NCI-H2029 treated with DMSO at 0.1 percent for 48 hours (cell line): ENCODE results near the gene PTX4.
"Not testable (repeated sequence)": the region's sequence is repeated elsewhere in the genome, so short reads cannot be mapped to it uniquely, and the experiment has no call there.

ENCODE experiments used
- DNase-seq: peaks from one replicate; lab custom pipeline; 2025; lab: John Stamatoyannopoulos, UW

Gene PTX4

DNA sequence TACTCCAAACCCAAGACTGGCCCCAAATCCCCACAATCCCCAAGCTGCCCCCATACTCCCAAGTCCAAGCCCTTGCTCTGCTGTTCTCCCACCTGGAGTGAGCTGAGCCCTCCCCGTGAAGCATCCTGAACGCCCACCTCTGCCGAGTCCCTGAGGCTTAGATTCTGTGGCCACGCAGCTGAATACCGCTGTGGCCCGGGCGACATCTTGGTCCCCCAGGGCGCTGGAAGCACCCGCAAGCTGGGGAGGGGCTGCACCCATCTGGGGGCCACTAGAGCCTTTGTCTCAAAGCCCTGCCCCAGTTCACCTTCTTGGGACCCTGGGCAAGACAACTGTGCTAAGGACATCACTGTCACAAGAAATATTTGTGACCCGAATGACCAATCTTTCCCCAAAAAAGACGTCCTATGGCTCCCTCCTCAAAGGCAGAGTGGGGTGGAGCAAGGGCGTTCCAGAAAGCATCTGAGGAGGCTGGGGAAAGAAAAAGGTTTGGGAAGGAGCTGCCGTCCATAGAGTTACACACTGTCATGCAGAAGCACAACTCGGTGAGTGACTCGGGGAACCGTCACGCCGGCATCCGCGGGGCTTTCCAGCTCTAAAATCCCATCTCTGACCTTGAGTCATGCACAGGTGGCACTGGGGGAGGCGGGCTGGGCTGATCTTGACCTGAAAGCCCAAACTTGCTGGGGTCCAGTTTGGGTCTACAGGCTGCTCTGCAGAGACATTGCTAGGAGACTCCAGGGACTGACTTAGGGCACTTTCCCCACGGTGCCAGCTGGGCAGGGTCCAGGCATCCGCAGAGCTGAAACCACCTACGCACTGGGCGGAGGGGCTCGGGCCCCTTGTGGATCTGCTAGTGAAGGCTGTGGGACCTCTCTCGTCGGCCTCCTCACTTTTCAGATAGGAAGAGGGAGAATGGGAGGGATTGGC lies 6.6 kb downstream of the PTX4 start:
- DNase-seq, result no peak

DNA sequence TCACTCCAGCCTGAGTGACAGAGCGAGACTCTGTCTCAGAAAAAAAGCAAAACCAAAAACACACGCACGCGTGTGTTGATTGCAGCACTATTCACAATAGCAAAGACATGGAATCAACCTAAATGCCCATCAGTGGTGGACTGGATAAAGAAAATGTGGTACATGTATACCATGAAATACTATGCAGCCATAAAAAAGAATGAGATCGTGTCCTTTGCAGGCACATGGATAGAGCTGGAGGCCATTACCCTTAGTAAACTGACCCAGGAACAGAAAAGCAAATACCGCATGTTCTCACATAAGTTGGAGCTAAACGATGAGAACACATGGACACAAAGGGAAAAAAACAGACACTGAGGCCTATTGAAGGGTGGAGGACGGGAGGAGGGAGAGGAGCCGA lies 9.8 kb downstream of the PTX4 start:
- not testable (repeated sequence) for DNase-seq

DNA sequence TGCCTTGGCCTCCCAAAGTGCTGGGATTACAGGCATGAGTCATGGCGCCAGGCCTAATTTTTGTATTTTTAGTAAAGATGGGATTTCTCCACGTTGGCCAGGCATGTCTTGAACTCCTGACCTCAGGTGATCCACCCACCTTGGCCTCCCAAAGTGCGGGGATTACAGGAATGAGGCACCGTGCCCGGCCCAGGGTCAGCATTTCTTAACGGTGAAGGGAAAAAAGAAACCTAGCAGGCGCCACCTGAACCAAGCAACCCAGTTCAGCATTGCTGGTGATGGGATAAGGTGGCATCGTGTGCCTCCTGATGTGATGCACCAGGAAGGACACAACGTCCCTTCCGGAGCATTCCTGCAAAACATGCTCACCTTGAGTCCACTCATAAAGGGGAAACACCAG lies 11.7 kb downstream of the PTX4 start:
- no peak for DNase-seq

DNA sequence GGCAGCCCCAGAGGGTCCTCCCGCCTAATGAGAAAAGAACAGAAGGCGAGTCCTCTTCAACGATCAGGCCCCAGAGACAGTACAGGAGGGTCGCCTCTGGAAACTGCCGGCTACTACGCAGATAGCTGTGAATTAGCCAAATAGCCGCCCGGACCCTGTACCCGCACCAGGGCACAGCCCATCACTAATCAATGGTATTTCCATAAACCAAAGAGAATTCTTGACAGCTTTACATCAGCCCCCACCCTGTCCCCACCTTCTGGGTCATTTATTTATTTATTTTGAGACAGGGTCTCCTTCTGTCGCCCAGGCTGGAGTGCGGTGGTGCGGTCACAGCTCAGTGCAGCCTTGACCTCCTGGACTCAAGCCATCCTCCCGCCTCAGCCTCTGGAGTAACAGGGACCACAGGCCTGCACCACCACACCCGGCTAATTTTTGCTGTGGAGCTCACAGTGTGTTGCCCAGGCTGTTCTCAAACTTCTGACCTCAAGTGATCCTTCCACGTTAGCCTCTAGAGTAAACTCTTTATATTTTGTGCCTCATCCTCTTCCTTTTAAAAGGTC lies 13.1 kb downstream of the PTX4 start:
- no peak for DNase-seq

DNA sequence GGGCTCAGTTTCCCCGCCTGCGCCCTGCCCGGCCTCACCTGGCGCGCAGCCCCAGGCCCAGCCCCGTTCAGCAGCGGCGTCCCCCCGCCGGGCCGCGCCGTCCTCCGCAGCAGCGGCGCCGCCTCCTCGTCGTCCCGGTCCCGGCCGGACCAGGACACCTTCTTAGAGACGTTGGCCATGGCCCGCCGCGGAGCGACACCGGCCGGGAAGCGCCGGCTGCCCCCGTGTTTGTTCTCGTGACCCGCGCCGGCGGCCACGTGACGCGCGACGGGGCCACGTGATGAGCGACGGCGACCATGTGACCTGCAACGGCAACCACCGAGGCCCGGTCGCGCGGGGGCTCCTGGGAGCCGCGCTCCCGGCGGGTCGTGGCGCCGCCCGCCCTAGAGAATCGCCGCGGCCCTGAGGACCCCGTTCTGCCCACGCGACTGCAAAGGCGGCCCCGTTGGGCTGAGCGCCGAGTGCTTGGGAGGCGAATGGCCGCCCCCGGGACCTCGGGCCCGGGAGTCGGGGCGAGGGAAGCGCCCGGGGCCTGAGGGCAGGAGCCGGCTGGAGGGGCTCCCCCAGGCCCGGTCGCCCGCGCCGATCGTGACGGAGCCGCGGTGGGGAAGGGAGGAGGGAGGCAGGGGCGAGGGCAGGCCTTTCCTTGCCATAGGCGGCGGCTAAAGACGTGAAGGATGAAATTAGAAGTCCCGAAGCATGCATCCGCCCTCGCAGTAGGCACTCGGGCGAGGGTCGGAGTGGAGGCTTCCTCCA lies 13.8 kb downstream of the PTX4 start, which contains the start of gene CLCN7:
Gene CLCN7, minus strand, starts transcription at position 233 of the 756 bp plus-strand sequence. Its CDS starts 54 bp downstream, at position 179.
- peak; percentile 2 for DNase-seq

DNA sequence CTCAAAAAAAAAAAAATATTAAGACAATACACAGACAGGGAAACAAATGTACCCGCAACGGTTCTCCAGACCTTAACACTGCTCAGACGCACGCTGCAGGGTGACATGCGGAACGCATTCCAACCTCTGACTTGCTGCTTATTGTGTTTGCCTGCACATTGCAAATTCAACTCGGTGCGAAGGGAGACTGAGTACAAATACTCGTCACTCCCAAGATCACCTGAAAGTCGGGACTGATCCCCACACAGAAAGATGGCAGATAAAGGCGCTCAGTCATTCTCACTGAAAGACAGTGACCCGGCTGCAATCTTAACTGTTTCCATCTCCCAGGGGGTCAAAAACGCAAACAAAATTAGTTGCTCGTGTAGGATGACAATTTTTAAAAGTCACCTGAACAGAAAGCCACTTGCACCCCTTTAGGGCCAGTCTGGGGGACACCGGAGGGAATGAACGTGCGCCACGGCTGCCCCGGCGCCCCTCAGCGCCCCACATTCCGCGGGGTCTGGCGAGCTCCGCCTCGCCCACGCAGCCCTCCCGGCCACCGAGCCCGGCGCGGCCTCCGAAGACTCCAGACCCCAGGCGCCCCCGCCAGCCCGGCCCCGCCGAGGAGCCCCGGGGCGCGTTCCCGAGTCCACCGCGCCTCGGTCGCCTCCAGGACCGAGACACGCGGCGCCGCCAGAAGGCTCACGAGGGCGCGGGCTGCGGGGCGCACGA lies 14.5 kb downstream of the PTX4 start:
- DNase-seq, result no peak

DNA sequence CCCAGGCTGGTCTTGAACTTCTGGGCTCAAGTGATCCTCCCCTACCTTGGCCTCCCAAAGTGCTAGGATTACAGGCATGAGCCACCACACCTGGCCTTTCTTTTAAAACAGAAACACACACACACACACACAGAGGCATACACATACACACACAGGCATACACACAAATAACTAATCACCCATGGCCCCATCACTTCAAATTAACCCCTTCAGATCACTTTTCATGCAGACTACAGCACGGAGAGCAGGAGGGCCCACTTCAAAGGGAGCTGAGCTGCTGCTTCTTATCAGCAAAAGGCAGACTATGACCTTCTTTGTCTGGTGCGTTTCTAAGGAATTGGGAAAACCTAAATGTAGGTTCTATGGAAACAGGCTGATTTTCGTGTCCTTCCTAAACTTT lies 15.8 kb downstream of the PTX4 start:
- DNase-seq, result no peak

DNA sequence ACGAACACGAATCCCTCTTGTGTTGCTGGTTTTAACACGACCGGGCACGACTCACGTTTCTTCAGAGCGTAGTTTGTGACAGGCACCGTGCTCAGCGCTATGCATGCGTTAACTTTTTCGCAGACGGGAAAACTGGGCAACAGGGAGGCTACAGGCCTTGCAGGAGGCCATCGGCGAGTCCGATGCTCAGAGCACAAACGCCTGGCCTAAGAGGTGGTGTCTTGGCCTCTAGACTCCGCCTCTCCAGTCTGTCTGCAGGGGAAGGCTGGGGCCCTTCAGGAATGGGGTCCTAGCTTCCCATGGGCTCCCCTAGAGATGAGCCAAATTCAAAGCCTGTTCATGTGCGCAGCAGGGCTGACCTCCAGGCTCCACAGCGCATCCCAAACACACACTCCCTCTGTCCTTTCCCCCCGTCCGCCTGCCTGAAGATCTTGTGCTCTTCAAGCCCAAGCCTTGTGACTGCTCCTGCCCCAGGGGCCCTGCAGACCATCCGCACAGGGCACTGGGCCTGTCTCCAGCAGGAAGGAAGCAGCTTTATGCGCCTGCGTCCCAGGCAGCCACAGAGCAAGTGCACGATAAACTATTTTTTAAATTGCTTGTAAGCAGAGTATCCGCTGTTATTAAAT lies 17.1 kb downstream of the PTX4 start:
- no peak for DNase-seq

DNA sequence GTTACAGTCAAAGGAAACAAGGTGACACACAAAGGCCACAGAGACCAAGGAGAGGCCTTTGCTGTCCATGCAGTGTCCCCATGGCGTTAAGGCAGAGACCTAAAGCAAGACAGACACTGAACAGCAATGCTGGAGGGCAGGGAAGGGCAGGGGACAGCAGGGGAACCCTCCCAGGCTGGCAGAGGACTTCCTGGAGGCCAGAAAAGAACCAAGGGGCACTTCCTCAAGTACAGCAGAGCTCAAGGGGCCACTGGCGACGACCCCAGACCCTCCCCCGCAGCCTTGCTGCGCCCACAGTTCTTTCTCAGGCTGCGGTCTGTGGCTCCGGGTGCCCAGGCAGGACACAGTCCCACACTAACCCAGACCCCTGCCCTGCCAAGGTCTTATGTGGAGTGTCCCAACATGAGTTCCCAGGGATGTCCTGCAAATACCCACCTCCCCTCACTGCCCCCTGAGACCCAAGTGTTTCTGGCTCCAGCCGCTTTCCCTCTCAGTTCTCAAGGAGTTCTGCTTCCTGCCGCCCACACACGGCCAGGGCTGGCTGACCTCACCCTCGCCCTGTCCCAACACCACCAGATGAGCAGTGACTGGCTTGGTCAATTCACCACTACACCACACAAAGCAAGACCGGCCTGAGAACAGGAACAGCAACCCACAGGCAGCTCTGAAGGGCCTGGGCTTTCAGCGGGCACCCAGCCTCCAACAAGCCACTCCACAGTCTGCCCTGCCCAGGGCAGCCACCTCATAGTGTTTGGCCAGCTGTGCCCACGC lies 18.1 kb downstream of the PTX4 start:
- no peak for DNase-seq

DNA sequence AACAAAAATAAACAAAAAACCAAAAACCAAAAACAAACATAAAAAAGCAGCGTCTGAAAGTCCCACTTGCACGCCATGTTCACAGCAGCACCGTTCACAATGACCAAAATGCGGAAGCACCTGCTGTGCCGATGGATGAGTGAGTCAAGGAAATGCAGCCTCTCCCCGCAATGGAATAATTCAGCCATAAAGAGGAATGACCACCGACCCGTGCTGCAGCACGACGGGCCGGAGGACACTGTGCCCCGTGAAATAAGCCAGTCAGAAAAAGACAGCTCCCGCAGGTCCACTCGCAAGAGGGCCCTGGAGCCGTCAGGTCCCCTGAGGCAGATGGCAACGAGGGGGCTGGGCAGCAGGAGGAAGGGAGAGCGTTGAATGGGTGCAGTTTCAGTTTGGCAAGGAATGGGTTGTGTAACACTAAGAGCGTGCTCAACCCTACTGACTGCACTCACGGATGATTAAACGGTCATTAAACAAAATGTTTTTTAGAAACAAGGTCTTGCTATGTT lies 19.0 kb downstream of the PTX4 start:
- DNase-seq, result no peak

DNA sequence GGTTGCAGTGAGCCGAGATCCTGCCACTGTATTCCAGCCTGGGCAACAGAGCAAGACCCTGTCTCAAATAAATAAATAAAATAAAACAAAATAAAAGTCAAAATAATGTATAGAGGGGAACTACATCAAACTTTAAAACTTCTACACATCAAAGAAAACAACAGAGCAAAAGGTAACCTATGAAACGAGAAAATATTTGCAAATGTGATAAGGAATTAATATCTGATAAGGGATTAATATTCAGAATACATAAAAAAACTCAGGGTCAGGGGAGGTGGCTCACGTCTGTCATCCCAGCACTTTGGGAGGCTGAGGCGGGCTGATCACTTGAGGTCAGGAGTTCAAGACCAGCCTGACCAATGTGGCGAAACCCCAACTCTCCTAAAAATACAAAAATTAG lies 19.6 kb downstream of the PTX4 start:
- not testable (repeated sequence) for DNase-seq

DNA sequence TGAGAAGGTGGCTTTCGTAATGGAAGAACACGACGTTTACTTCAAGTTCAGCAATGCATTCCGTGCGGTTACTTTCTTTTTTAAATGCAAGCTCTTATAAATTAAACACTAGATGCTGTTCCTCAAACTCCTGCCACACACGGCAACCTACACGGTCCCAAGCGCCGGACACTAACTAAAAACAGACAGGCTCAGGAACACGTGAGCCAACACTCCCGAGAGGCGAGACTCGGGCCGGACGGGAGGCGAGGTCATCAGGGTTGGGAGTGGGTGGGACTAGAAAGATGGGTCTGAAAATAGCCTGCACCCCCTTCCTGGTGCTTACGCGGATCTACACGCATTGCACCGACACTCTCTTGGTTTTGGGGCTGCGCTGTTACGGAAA lies 20.3 kb downstream of the PTX4 start:
- DNase-seq, result no peak

DNA sequence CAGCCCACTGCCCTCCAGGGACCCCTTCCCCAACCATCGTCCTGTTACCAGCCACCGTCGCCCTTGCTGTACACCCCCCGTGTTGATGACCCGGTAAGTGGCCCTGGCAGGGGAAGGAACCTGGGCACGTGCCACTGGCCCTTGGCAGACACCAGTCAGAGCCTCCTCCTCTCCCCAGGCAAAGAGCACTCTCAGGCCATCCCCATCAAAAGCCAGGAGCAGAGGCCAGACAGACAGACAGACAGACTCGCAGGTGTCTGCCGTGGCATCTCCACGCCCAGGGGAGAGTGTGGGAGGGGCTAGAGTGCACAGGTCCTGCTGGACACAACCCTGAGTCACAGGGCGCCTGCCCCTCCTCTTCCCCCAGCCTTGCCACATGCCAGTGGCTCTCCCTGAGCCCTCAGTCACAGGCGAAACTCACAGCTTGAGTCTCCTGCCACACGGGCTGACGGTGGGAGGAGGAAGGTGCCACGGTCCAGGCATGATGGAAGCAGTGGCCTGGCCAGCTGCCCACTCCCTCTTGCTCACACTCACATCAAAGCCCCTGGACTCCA lies 21.7 kb downstream of the PTX4 start:
- no peak for DNase-seq

DNA sequence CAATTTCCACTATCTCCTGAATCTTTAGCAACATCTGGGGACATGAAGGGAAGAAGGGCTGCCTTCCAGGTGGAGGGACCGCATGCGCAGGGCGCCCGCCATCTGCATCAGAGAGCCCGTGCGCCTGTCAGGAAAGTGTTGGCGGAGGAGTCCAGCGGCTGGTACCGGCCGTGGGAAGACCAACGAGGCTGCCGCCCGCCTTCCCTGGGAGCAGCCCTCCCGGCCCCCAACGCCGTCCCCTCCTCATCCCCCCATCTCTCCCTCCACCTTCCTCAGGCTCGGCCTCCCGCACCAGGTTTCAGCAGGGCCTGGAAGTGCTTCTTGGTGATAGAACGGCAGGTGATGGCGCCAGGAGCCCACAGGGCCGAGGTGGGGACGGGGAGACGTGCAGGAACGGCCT lies 22.7 kb downstream of the PTX4 start:
- no peak for DNase-seq

DNA sequence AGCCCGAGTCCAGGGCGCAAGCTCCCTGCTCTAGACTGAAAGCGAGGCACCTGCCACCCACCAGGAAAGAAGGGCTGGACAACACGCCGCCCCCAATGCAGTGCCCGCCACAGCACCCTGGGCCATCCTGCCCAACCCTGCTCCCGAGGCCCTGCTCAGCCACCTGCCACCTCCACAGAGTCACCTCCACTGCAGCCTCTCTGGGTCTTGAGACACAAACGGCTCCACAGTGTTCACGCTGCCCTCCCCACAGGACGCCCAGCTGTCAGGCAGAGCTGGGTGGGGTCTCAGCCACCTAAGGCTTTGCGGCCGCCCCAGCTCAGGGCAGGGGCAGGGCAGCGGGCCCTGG lies 23.2 kb downstream of the PTX4 start:
- DNase-seq, result no peak

DNA sequence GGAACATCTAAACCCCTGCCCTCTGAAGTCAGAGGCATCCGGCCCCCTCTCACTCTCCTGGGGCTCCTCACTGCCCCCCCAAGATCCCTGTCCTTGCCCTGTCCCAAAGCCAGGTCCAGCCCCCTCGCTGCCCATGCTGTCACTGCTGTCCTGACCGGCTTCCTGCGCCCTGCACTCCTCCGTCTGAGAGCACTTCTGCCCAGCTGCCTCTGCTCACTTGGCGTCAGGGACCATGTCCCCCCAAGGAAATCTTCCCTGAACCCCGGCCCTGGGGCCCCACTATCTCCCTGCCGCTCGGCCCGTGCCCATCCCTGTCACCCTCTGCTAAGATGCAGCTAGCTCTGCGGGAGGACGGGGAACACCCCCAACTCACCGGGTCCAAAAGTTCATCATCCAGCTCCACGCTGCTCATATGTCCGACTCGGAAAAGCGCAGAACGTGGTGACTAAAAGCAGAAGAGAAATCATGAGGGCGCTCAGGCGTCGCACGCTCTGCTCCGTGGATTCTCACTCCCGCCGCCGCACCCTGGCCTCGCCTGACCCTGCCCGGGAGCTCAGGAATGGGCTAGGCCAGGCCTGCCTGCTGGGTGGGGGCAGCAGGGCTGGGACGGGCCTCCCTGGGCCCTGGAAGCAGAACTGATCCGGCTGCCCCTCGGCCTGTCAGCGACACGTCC lies 23.7 kb downstream of the PTX4 start:
- DNase-seq, result no peak

DNA sequence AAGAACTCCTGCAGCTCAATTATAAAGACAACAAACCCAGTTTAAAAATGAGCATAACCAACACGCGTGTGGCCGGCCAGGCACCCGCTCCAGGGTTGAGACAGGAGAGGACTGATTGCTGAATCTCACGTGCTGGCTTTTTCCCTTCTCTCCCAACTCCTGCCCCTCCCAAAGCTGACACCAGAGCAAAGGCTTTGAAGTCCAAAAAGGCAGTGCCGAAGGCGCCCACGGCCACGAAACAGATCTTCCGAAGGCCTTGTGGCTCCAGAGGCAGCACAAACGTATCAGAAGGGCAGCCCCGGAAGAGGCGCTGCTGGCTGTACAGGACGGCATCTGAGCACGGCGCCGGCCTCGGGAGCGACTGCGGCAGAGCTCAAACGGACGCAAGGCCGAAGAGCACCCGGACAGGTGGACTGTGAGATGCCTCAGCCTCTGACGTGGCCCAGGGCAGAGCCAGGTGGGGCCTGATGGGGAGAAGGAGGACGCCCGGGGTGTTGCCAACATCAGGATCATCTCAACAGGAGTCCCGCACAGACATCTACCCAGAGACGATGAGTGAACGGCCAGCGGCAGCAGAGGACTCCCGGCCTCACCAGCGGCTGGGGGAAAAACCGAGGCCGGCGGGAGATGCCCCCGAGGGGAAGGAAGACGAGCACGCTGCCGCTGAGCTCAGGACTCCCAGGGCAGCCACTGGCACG lies 24.4 kb downstream of the PTX4 start:
- no peak for DNase-seq

DNA sequence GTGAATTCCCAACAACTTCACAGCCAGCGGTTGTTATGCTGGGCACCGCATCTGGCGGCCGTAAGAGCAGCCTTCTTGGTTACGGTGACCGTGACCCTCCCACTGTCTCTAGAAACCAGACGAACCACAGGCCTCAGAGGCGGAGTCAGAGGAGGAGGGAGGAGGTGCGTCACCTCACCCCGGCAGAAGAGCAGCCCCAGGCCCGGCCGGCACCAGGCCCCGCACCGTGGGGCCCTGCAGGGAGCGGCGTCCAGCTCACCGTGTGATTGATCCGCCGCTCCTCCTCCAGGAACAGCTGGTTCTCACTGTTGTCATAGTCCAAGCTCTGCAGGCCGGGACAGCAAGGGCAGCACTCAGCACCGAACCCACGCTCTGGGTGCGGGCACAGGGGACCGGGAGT lies 27.6 kb downstream of the PTX4 start:
- no peak for DNase-seq

DNA sequence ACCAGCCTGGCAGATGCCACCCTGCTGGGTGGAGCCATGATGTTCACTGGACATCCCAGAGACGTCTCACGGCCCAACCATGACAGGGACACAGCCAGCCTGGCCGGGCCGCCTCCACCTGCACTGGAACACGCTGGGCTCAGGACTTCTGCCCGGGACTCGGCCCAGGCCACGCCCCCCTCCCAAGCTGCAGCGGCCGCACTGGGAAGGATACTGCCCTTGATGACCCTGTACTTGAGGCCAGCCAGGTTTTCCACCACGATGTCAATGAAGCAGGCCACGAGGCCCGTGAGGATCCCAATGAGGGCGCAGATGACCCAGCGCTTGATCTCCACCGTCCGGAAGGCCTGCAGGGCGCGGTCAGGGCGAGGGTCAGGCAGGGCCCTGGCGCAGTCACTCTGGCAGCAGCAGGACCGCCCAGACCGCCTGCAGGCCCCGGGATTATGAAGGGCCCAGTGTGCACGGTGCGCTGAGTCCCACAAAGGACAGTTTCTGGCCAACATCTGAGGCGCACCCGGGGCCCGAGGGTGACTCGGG lies 28.1 kb downstream of the PTX4 start:
- DNase-seq, result no peak
